ENCODE results near the gene MAPK10. TPM values are rescaled to one million over a fixed set of nuclear protein-coding genes. Genes with fewer than 3 reads are reported as not detected.
"Not testable (repeated sequence)": the region's sequence is repeated elsewhere in the genome, so short reads cannot be mapped to it uniquely, and the experiment has no call there.

MAPK10 gene
- total RNA-seq, 1 donor from 2014 or later: 23.6 TPM

DNA sequence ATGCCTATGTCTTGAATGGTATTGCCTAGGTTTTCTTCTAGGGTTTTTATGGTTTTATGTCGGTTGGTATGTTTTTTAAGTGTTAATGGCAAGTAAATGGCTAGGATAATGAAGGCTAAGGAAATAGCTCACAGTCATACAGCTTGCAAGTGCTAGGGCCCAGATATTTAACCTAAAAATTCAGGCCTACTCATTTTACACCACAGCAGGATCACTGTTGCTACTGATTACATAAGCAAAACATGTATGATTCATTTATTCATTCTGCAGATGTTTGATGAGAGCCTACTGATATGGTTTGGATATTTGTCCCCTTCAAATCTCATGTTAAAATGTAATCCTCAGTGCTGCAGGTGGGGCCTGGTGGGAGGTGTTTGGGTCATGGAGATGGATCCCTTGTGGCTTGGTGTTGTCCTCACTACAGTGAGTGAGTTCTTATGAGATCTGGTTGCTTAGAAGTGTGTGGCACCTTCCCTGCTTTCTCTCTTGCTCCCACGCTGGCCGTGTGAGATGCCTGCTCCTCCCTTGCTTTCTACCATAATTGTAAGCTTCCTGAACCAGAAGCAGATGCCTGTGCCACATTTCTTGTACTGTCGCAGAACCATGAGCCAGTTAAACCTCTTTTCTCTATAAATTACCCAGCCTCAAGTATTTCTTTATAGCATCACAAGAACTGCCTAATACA is 175.5 kb downstream of the MAPK10 start:
- no peaks in the 10 kb centered on the region for H3K36me3 ChIP-seq
- DNase-seq (no peak), ATAC-seq (no peak)
- H3K9me3 ChIP-seq: peaks cover 9% of the 10 kb centered on the region
- TF ChIP-seq, protein P1, sequence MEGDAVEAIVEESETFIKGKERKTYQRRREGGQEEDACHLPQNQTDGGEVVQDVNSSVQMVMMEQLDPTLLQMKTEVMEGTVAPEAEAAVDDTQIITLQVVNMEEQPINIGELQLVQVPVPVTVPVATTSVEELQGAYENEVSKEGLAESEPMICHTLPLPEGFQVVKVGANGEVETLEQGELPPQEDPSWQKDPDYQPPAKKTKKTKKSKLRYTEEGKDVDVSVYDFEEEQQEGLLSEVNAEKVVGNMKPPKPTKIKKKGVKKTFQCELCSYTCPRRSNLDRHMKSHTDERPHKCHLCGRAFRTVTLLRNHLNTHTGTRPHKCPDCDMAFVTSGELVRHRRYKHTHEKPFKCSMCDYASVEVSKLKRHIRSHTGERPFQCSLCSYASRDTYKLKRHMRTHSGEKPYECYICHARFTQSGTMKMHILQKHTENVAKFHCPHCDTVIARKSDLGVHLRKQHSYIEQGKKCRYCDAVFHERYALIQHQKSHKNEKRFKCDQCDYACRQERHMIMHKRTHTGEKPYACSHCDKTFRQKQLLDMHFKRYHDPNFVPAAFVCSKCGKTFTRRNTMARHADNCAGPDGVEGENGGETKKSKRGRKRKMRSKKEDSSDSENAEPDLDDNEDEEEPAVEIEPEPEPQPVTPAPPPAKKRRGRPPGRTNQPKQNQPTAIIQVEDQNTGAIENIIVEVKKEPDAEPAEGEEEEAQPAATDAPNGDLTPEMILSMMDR (IDR thresholded peaks at IDR 0.05): no peak
- H3K27ac ChIP-seq: no peak overlapping the region
- no peaks in the 10 kb centered on the region for H3K4me1 ChIP-seq
- no peak overlapping the region for H3K4me3 ChIP-seq
- intact Hi-C loops (cut with DNase I): no loop called here
- H3K27me3 ChIP-seq: no peaks in the 10 kb centered on the region

DNA sequence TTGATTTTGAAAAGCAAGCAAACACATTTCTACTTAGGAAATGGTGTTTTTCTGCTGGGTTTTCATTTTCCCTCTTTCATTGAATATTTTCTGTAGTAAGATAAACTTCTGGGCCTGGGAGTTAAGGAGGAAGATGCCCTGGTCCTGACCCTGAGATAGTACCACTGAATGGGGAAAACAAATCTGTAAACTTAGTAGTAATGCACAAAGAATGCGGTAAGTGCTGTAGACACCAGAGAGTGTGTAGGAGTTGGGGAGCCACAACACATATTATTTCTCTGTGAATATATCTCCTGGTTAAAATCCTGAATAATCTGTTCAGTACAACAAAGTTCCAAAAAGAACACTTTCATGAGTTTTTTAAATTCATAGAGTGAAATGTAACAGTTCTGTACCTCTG is 178.3 kb downstream of the MAPK10 start:
- TF ChIP-seq, protein P1 (IDR thresholded peaks at IDR 0.05): no peak

DNA sequence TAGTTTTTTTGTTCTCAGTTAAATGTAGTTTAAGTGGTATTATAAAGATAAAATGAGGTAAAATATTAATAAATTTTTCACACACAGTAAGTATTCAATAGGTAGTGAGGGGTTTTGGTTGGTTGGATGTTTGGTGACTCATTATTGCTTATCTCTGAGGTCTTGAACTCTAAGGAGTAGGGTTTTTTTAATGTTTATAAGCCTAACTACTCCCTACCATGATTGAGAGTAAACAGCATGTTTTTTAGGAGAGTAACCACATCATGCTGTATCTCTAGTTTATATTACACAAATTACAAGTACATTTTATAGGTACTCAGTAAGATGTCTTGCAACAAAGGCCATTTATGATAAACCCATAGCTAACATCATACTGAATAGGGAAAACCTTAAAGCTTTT is 181.6 kb downstream of the MAPK10 start:
- no peak overlapping the region for H3K27ac ChIP-seq
- intact Hi-C loops (cut with DNase I): no loop called here
- H3K4me1 ChIP-seq: no peaks in the 10 kb centered on the region
- ATAC-seq (no peak), DNase-seq (no peak)
- H3K4me3 ChIP-seq: no peak overlapping the region
- no peaks in the 10 kb centered on the region for H3K36me3 ChIP-seq
- H3K9me3 ChIP-seq: peaks cover 9% of the 10 kb centered on the region
- no peaks in the 10 kb centered on the region for H3K27me3 ChIP-seq
- TF ChIP-seq, protein P1 (IDR thresholded peaks at IDR 0.05): no peak

More for the DNA sequence above, 178.3 kb downstream of the MAPK10 start:
- intact Hi-C loops (cut with DNase I): no loop called here
- Histone ChIP-seq H3K27ac (no peak overlapping the region), H3K27me3 (no peaks in the 10 kb centered on the region), H3K9me3 (peaks cover 9% of the 10 kb centered on the region), H3K4me1 (no peaks in the 10 kb centered on the region), H3K36me3 (no peaks in the 10 kb centered on the region), H3K4me3 (no peak overlapping the region)
- DNase-seq: no peak
- no peak for ATAC-seq

DNA sequence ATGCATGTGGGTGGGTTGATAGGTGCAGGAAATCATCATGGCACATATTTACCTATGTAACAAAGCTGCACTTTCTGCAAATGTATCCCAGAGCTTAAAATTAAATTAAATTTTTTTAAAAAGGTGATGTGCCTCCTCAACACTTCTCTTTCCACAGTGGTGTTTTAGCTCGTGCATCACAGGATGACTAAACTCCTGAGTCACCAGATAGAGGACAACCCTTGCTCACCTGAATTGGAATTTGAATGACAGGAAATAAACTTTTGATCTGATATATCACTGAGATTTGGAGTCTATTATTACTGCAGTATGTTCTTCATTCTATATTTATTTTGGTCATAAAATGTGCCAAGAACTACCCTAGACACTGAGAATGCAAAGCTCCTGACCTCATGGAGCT is 185.3 kb downstream of the MAPK10 start:
- no peaks in the 10 kb centered on the region for H3K4me1 ChIP-seq
- no peaks in the 10 kb centered on the region for H3K36me3 ChIP-seq
- H3K27me3 ChIP-seq: no peaks in the 10 kb centered on the region
- DNase-seq (no peak), ATAC-seq (no peak)
- no peak overlapping the region for H3K4me3 ChIP-seq
- intact Hi-C loops (cut with DNase I): no loop called here
- H3K27ac ChIP-seq: no peak overlapping the region
- TF ChIP-seq, protein P1 (IDR thresholded peaks at IDR 0.05): no peak
- no peaks in the 10 kb centered on the region for H3K9me3 ChIP-seq

DNA sequence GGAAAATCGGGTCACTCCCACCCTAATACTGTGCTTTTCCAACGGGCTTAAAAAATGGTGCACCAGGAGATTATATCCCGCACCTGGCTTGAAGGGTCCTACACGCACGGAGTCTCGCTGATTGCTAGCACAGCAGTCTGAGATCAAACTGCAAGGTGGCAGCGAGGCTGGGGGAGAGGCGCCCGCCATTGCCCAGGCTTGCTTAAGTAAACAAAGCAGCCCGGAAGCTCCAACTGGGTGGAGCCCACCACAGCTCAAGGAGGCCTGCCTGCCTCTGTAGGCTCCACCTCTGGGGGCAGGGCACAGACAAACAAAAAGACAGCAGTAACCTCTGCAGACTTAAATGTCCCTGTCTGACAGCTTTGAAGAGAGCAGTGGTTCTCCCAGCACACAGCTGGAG is 191.5 kb downstream of the MAPK10 start:
- H3K36me3 ChIP-seq; H3K4me3 ChIP-seq; H3K4me1 ChIP-seq; H3K27ac ChIP-seq; intact Hi-C loops (cut with DNase I); H3K27me3 ChIP-seq; DNase-seq; H3K9me3 ChIP-seq; ATAC-seq: not testable (repeated sequence)

DNA sequence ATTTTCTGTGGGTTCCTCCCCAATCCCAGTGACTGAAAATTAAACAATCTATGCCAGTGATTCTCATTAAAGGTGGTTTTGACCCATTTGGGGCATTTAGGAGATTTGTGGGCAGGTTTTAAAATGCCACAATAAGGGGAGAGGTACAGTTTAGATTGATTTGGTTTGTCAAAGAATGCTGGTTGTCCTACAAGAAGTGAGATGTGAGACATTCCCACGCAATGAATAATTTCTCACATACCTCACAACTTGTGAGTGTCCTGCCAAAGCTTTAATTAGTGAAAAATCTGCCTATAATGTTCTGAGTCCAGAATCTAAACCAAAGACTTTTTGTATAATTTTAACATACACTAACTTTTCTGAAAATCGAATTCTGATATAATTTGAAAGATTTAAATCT is 199.4 kb downstream of the MAPK10 start:
- no peak overlapping the region for H3K27ac ChIP-seq
- H3K36me3 ChIP-seq: no peaks in the 10 kb centered on the region
- H3K4me3 ChIP-seq: no peak overlapping the region
- ATAC-seq: no peak
- H3K27me3 ChIP-seq: no peaks in the 10 kb centered on the region
- intact Hi-C loops (cut with DNase I): no loop called here
- no peak for DNase-seq
- no peaks in the 10 kb centered on the region for H3K4me1 ChIP-seq
- H3K9me3 ChIP-seq: no peaks in the 10 kb centered on the region
- TF ChIP-seq, protein P1 (IDR thresholded peaks at IDR 0.05): no peak

Measured in upper lobe of right lung (tissue), 1 donor.